Cardiac septum (tissue), 1 donor: Measurements from ENCODE around the gene PRSS48. TPM values are rescaled to one million over a fixed set of nuclear protein-coding genes. Genes with fewer than 3 reads are reported as not detected.

Experiments used
- DNase-seq: peaks from one replicate; pipeline ENCODE4 v3.0.0-alpha.2; 2020; ENCODE audit warnings: low spot score
- intact Hi-C: fragments of 100-400 bp; cut with DNase I; formaldehyde crosslinking; loops from one replicate; pipeline ENCODE4 v1.14.0; 2022
- total RNA-seq: library from RNA; stranded (reverse); fragmentation: NEBNext Ultra II Directional; extraction: Animal tissue kit (Norgen Biotek cat#: 25700); gene quantifications from one replicate; pipeline ENCODE4 v1.2.1, GENCODE V29; 2021
- donor health status: DM: no; HTN: no; CAD: no.

Gene PRSS48
- total RNA-seq, 1 donor from 2014 or later: not detected

GRCh38 chr4:151340751-151341385 lies 63.9 kb downstream of the PRSS48 start:
- intact Hi-C loops: no loop called here
- DNase-seq: no peak

Other genes with a start within 250 kb of the PRSS48 start
- gene RPS3A, start 177.5 kb upstream of the PRSS48 start, total RNA-seq: 807 TPM
- 142 TPM for gene SH3D19, start 48.4 kb downstream of the PRSS48 start, total RNA-seq
- 19.5 TPM for gene FHIP1A, start 132.0 kb downstream of the PRSS48 start, total RNA-seq